Measurements from ENCODE around the gene SLC49A3. TPM values are rescaled to one million over a fixed set of nuclear protein-coding genes. Genes with fewer than 3 reads are reported as not detected.
"Not testable (repeated sequence)": the region's sequence is repeated elsewhere in the genome, so short reads cannot be mapped to it uniquely, and the experiment has no call there.

The SLC49A3 gene
- total RNA-seq: 0.10 TPM in 1 of 2 replicates, not detected in the other
- polyA plus RNA-seq (2012): 0.91 TPM

- DNase-seq (ENCODE audit: low read depth): no peak
These were observed at the start of gene SLC49A3 for GRCh38 chr4:688854-689681. TSS of gene SLC49A3 (minus strand) at chr4:689151. CDS start at chr4:689127, 24 bp downstream.

- not testable (repeated sequence) for DNase-seq (ENCODE audit: low read depth)
These were observed 47.6 kb upstream of the SLC49A3 start for GRCh38 chr4:736561-736960.

DNA sequence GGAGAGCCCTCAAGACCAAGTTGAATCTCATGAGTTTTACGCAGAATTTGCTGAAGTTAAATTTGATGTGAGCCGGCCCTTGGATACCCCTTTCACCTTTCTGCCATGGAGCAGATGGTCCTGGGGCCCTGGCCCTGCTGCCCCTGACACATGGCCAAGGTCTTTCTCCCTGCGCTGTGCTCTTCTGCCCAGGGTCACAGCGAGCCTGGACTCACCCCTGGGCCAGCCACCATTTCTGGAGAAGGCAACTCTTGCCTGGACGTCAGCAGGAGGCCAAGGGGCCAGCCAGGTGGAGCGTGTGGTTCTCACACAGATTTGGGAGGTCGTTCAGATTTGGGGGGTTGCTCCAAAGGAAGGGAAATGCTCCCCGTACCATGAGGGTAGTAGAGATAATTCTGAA, 46.6 kb upstream of the SLC49A3 start:
- DNase-seq (ENCODE audit: low read depth): no peak

DNA sequence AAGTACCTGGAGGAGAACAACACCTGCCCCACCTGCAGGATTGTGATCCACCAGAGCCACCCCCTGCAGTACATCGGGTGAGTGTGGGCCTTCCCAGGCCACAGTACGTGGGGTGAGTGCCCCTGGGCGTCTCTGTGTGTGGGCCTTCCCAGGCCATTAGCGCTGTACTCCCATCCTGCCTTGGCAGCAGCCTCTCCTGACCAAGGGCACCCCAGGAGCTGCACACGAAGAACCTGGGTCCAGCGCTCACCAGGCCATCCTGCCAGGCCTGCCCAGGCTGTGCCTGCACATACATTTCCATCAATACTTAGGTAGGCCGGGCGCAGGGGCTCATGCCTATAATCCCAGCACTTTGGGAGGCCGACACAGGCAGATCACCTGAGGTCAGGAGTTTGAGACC, 46.0 kb upstream of the SLC49A3 start:
- no peak for DNase-seq (ENCODE audit: low read depth)

GRCh38 chr4:734075-734474, 45.1 kb upstream of the SLC49A3 start:
- DNase-seq (ENCODE audit: low read depth): no peak

DNA sequence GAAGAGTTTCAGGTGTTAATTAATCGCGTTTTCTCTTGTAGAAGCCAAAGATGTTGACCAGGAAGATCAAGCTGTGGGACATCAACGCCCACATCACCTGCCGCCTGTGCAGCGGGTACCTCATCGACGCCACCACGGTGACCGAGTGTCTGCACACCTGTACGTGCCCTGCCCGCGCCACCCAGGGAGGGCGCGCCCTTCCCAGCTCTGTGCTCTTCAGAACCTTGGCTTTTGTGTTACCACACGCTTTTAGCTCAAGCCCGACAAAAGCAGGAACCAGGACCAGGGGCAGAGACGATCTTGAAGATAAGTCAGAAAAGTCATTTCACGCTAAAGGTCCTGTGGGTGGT, 44.7 kb upstream of the SLC49A3 start:
- DNase-seq (ENCODE audit: low read depth): no peak

- DNase-seq (ENCODE audit: low read depth): peak; percentile 69
These were observed 44.1 kb upstream of the SLC49A3 start for GRCh38 chr4:732911-733630.

- no peak for DNase-seq (ENCODE audit: low read depth)
These were observed 43.5 kb upstream of the SLC49A3 start for GRCh38 chr4:732486-732885.

DNA sequence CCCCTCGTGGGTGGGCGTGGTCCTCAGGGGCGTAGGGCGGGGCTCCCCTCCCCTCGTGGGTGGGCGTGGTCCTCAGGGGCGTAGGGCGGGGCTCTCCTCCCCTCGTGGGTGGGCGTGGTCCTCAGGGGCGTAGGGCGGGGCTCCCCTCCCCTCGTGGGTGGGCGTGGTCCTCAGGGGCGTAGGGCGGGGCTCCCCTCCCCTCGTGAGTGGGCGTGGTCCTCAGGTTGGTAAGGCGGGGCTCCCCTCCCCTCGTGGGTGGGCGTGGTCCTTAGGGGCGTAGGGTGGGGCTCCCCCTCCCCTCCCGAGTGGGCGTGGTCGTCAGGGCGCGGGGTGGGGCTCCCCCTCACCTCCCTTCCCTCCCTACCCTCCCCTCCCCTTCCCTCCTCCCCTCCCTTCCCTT, 43.0 kb upstream of the SLC49A3 start:
- DNase-seq (ENCODE audit: low read depth): not testable (repeated sequence)

DNA sequence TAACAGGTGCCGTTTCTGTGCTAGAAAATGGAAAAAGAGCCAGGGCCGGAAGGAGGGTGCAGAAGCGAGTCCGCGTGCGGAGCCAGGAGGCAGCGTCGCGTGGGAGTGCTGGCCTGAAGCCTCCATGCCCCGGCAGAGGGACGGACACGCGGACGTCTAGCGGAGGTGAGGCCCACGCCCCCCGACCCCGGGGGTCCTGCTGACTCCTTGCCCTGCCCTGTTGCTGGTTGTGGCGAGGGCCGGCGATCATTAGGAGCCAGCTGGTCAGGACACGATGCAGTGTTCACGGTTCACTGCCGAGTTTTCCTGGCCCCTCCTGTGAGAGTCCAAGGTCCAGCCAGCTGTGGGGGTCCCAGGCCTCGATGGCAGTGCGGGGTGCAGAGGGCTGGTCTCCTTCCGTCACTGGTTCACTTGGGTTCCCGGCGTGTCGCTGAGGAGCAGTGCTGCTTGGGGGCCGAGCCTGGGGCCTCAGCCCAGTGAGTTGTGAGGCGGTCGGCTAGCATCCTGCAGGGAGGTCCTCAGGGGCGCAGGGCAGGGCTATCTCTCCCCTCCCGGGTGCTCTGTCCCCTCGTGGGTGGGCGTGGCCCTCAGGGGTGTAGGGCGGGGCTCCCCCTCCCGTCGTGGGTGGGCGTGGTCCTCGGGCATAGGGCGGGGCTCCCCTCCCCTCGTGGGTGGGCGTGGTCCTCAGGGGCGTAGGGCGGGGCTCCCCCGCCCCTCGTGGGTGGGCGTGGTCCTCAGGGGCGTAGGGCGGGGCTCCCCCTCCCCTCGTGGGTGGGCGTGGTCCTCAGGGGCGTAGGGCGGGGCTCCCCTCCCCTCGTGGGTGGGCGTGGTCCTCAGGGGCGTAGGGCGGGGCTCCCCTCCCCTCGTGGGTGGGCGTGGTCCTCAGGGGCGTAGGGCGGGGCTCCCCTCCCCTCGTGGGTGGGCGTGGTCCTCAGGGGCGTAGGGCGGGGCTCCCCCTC, 42.3 kb upstream of the SLC49A3 start:
- DNase-seq (ENCODE audit: low read depth): not testable (repeated sequence)

DNA sequence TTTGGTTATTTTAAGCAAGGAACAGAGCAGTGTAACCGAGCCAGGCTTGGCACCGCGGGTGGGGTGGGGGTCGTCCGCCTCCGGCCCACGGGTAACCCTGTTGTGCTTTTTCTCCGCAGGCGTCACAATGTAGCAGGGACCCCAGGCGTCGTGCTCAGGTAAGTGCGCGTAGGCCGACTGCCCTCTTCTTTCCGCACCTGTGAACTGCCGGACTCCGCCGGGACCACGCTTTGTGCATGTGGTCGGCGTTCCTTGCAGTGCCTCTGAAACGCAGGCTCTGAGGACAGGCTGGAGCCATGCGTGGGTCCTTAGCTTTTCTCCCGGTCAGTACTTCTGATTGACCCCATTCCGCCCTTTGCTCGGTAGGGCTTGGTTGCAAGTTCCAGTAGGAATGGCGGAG, 41.6 kb upstream of the SLC49A3 start:
- DNase-seq (ENCODE audit: low read depth): no peak

- DNase-seq (ENCODE audit: low read depth): peak; percentile 72
These were observed 40.7 kb upstream of the SLC49A3 start for GRCh38 chr4:729336-730315.

DNA sequence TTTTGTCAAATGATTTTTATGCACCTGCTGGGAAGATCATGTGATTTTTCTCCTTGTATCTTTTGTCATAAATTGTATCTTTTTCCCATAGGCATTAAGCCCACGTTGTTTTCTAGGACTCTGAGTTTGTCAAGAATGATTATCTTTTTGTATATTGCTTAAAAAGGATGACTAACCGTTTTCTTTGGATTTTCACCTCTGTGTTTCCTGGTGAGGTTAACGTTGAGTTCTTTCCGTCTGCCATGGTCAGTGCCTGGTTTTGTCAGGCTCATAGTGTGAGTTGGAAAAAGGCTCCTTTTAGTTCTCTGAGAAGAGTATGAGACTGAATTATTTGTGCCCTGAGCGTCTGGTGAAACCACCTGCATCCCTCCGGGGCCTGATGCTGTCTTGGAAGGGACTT, 38.6 kb upstream of the SLC49A3 start:
- DNase-seq (ENCODE audit: low read depth): no peak

DNA sequence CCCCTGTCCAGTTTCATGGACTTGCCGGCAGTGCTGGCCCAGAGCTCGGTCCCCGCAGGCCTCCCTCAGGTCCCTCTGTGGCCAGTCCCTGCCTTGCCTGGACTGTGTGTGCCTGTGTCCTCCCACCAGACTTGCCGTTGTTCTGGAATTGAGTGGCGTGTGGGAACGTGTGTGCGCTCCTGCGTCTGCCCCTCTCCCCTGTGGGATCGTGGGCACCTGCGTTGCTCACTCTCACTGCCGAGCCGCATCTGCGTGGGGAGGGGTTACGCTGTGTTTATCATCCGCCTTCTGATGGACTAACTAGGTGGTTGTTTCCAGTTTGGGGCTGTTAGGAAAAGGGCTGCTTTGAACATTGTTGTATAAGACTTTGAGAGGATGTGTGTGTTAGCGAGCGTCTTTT, 37.9 kb upstream of the SLC49A3 start:
- peak; percentile 24 for DNase-seq (ENCODE audit: low read depth)

GRCh38 chr4:726235-726787, 37.4 kb upstream of the SLC49A3 start:
- no peak for DNase-seq (ENCODE audit: low read depth)

- DNase-seq (ENCODE audit: low read depth): peak; percentile 60
These were observed 36.7 kb upstream of the SLC49A3 start for GRCh38 chr4:725391-726234.

DNA sequence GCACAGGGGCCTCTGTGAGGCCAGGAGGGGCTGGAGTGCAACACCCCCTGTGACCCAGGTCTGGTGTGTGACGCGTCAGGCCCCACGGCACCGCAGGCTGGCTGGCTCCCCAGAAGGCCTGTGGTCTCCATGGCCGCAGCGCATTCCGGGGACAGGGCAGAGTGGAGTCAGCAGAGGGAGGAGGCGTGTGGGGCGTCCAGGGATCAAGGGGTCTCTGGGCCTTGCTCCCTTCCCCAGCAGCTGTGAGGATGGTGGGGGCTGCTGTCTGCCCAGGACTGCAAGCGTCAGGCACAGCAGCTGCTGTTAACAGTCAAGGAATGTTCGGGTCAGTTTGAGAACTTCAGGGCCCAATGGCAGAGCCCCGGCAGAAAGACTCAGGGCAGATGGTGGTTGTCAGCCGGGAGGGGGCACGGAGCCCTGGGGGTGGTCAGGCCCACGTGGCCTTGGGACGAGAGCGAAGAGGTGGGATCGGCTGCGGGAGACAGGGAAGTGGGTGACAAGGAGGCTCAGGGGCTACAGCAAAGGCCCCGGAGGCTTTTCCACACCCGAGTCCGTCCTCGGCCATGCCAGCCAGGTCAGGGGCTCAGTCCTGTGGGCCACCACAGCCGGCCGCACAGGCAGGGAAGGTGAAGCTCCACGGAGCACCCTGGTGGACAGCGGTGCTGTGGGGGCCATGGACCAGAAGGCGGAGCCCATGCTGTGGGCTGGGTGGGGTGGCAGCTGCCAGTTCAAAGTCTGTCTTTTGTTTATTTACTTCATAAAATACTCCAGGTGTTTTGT, 35.0 kb upstream of the SLC49A3 start:
- DNase-seq (ENCODE audit: low read depth): peak; percentile 98

- no peak for DNase-seq (ENCODE audit: low read depth)
These were observed 34.0 kb upstream of the SLC49A3 start for GRCh38 chr4:722851-723360.

All from myocyte (in vitro differentiated cells).